ENCODE measurements around the gene MEIOC.

Gene MEIOC

GRCh38 chr17:44719444-44719843, 63.2 kb downstream of the MEIOC start:
- TF ChIP-seq ZFX (IDR thresholded peaks at IDR 0.05; ENCODE audit: borderline replicate concordance) (no peak), CTCF (IDR thresholded peaks at IDR 0.05) (no peak)
- H3K27ac ChIP-seq, result no peak overlapping the region

- no peak overlapping the region for H3K27ac ChIP-seq
Observed at GRCh38 chr17:44722254-44722653, 66.0 kb downstream of the MEIOC start.

More at GRCh38 chr17:44722254-44722653, 66.0 kb downstream of the MEIOC start:
- TF ChIP-seq ZFX (IDR thresholded peaks at IDR 0.05; ENCODE audit: borderline replicate concordance), result no peak
- no peak for TF ChIP-seq CTCF (IDR thresholded peaks at IDR 0.05)
